ES-I3 (cell line): ENCODE measurements around the gene ZNF32.

ENCODE experiments used
- H3K36me3 ChIP-seq: 2 replicates; pipeline ENCODE4 v1.6.1; 2013; ENCODE audit warnings: mild to moderate bottlenecking, low read length, control low read depth, moderate library complexity; ENCODE audit not compliant: insufficient read depth
- H3K4me1 ChIP-seq: 2 replicates; pipeline ENCODE4 v1.6.1; 2013; ENCODE audit warnings: mild to moderate bottlenecking, control low read depth, low read length; ENCODE audit not compliant: insufficient read depth
- H3K9ac ChIP-seq: 2 replicates; pipeline ENCODE4 v1.6.1; 2013; ENCODE audit warnings: low read depth, mild to moderate bottlenecking, low read length, moderate library complexity
- H3K9me3 ChIP-seq: 2 replicates; pipeline ENCODE4 v1.6.1; 2013; ENCODE audit warnings: mild to moderate bottlenecking, low read length, moderate library complexity; ENCODE audit not compliant: control insufficient read depth, insufficient read depth

The ZNF32 gene

GRCh38 chr10:43671659-43672531 lies 23.2 kb upstream of the ZNF32 start:
- no peak overlapping the region for H3K9ac ChIP-seq
- no peaks in the 10 kb centered on the region for H3K36me3 ChIP-seq
- H3K4me1 ChIP-seq = no peaks in the 10 kb centered on the region
- H3K9me3 ChIP-seq = peaks cover 2% of the 10 kb centered on the region; the same call in 1 of the 2 replicates

GRCh38 chr10:43669386-43669785 lies 20.7 kb upstream of the ZNF32 start:
- H3K9ac ChIP-seq = no peak overlapping the region

GRCh38 chr10:43667761-43668386 lies 19.2 kb upstream of the ZNF32 start:
- H3K4me1 ChIP-seq = no peaks in the 10 kb centered on the region
- H3K9ac ChIP-seq = peak overlapping the region; percentile 48; the same call in 1 of the 2 replicates

More at GRCh38 chr10:43669386-43669785, 20.7 kb upstream of the ZNF32 start:
- H3K36me3 ChIP-seq = no peaks in the 10 kb centered on the region
- H3K9me3 ChIP-seq = 0 out of 2 replicates have a peak, but pooled peaks cover under 1% of the 10 kb centered on the region
- no peaks in the 10 kb centered on the region for H3K4me1 ChIP-seq

GRCh38 chr10:43667317-43667731 lies 18.6 kb upstream of the ZNF32 start:
- H3K9ac ChIP-seq = peak overlapping the region; percentile 48; the same call in 1 of the 2 replicates
- no peaks in the 10 kb centered on the region; the same call in 1 of the 2 replicates for H3K9me3 ChIP-seq
- no peaks in the 10 kb centered on the region for H3K4me1 ChIP-seq
- H3K36me3 ChIP-seq = no peaks in the 10 kb centered on the region

More at GRCh38 chr10:43667761-43668386, 19.2 kb upstream of the ZNF32 start:
- Histone ChIP-seq H3K9me3 (no peaks in the 10 kb centered on the region), H3K36me3 (no peaks in the 10 kb centered on the region)

- Histone ChIP-seq H3K9me3 (no peaks in the 10 kb centered on the region; the same call in 1 of the 2 replicates), H3K4me1 (no peaks in the 10 kb centered on the region), H3K9ac (no peak overlapping the region), H3K36me3 (no peaks in the 10 kb centered on the region)
Measured at GRCh38 chr10:43666552-43666951, 17.9 kb upstream of the ZNF32 start.

GRCh38 chr10:43665054-43665453 lies 16.4 kb upstream of the ZNF32 start:
- no peaks in the 10 kb centered on the region for H3K4me1 ChIP-seq
- no peaks in the 10 kb centered on the region; the same call in 1 of the 2 replicates for H3K9me3 ChIP-seq
- H3K9ac ChIP-seq = no peak overlapping the region
- H3K36me3 ChIP-seq = no peaks in the 10 kb centered on the region

- no peaks in the 10 kb centered on the region for H3K36me3 ChIP-seq
- H3K4me1 ChIP-seq = no peaks in the 10 kb centered on the region
- no peak overlapping the region for H3K9ac ChIP-seq
- H3K9me3 ChIP-seq = no peaks in the 10 kb centered on the region; the same call in 1 of the 2 replicates
Measured at GRCh38 chr10:43658227-43658626, 9.5 kb upstream of the ZNF32 start.

GRCh38 chr10:43655311-43655710 lies 6.6 kb upstream of the ZNF32 start:
- H3K9ac ChIP-seq = no peak overlapping the region
- no peaks in the 10 kb centered on the region; the same call in 1 of the 2 replicates for H3K4me1 ChIP-seq
- H3K9me3 ChIP-seq = no peaks in the 10 kb centered on the region
- H3K36me3 ChIP-seq = no peaks in the 10 kb centered on the region

- Histone ChIP-seq H3K36me3 (no peaks in the 10 kb centered on the region), H3K4me1 (no peaks in the 10 kb centered on the region; the same call in 1 of the 2 replicates), H3K9ac (no peak overlapping the region)
Measured at GRCh38 chr10:43653746-43654145, 5.1 kb upstream of the ZNF32 start.

GRCh38 chr10:43649185-43649523 lies 473 bp upstream of the ZNF32 start:
- no peaks in the 10 kb centered on the region; the same call in 1 of the 2 replicates for H3K4me1 ChIP-seq
- peak overlapping the region; percentile 45; the same call in 1 of the 2 replicates for H3K9ac ChIP-seq
- peaks cover 17% of the 10 kb centered on the region for H3K36me3 ChIP-seq
- H3K9me3 ChIP-seq = peaks cover 15% of the 10 kb centered on the region

More at GRCh38 chr10:43653746-43654145, 5.1 kb upstream of the ZNF32 start:
- no peaks in the 10 kb centered on the region for H3K9me3 ChIP-seq

- peak overlapping the region; percentile 45 for H3K9ac ChIP-seq
- H3K9me3 ChIP-seq = peaks cover 23% of the 10 kb centered on the region
- peaks cover 23% of the 10 kb centered on the region for H3K36me3 ChIP-seq
- H3K4me1 ChIP-seq = no peaks in the 10 kb centered on the region; the same call in 1 of the 2 replicates
Measured at GRCh38 chr10:43648095-43648397, 635 bp downstream of the ZNF32 start.

- Histone ChIP-seq H3K36me3 (peaks cover 23% of the 10 kb centered on the region), H3K9ac (peak overlapping the region; percentile 45; the same call in 1 of the 2 replicates), H3K9me3 (peaks cover 26% of the 10 kb centered on the region), H3K4me1 (no peaks in the 10 kb centered on the region; the same call in 1 of the 2 replicates)
Measured at GRCh38 chr10:43647576-43647975, 1.1 kb downstream of the ZNF32 start.

- peaks cover 31% of the 10 kb centered on the region for H3K9me3 ChIP-seq
- no peak overlapping the region for H3K9ac ChIP-seq
- H3K4me1 ChIP-seq = no peaks in the 10 kb centered on the region
- H3K36me3 ChIP-seq = peaks cover 23% of the 10 kb centered on the region
Measured at GRCh38 chr10:43645866-43646265, 2.8 kb downstream of the ZNF32 start.

GRCh38 chr10:43644252-43644651 lies 4.4 kb downstream of the ZNF32 start:
- Histone ChIP-seq H3K9ac (no peak overlapping the region), H3K9me3 (peaks cover 31% of the 10 kb centered on the region), H3K4me1 (no peaks in the 10 kb centered on the region), H3K36me3 (peaks cover 23% of the 10 kb centered on the region)
